D721Med (cell line): ENCODE measurements around the gene RRP9.
A peak's percentile ranks its signal among the peaks of the same experiment; 100 is the strongest.

Experiments used
- DNase-seq: peaks from one replicate; pipeline ENCODE4 v3.0.0; 2011; ENCODE audit warnings: low spot score; ENCODE audit not compliant: insufficient read length
- FAIRE-seq: peaks from 2 replicates; lab custom pipeline; 2011; peaks lifted over from hg19 to GRCh38; lab: Jason Lieb, UNC
- TF ChIP-seq, protein P1 (sequence below): IDR thresholded peaks from 2 replicates; pipeline ENCODE4 v1.5.1; 2012; ENCODE audit warnings: mild to moderate bottlenecking, control low read depth; ENCODE audit not compliant: insufficient read depth; ENCODE audit errors: missing control alignments

The RRP9 gene

DNA sequence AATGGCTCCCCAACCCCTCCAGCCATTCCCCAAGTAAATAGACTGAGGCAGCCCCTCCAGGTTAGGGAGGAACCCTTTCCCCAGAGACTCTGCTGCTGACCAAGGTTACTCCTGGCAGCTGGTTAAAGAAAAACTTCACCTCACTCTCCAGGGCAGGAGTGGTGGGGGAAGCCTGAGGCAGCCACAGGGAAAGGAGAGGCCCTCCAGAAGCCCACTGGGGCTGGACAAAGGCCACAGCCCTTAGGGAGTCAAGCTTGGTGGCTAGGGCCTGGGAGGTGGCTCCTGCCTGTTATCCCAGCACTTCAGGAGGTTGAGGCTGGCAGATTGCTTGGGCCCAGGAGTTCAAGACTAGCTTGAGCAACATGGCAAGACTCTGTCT lies 42.6 kb upstream of the RRP9 start:
- DNase-seq (no peak), FAIRE-seq (no peak)
- TF ChIP-seq, protein P1, sequence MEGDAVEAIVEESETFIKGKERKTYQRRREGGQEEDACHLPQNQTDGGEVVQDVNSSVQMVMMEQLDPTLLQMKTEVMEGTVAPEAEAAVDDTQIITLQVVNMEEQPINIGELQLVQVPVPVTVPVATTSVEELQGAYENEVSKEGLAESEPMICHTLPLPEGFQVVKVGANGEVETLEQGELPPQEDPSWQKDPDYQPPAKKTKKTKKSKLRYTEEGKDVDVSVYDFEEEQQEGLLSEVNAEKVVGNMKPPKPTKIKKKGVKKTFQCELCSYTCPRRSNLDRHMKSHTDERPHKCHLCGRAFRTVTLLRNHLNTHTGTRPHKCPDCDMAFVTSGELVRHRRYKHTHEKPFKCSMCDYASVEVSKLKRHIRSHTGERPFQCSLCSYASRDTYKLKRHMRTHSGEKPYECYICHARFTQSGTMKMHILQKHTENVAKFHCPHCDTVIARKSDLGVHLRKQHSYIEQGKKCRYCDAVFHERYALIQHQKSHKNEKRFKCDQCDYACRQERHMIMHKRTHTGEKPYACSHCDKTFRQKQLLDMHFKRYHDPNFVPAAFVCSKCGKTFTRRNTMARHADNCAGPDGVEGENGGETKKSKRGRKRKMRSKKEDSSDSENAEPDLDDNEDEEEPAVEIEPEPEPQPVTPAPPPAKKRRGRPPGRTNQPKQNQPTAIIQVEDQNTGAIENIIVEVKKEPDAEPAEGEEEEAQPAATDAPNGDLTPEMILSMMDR = no peak

- no peak for FAIRE-seq
- TF ChIP-seq, protein P1 = no peak
- no peak for DNase-seq
Measured at GRCh38 chr3:51983578-51984268, 42.0 kb upstream of the RRP9 start.

GRCh38 chr3:51982838-51983577 lies 41.3 kb upstream of the RRP9 start, which contains the start of gene ACY1:
Gene ACY1 (plus strand): TSS chr3:51983535. CDS start chr3:51984065, 530 bp downstream.
- TF ChIP-seq, protein P1 = no peak
- FAIRE-seq = no peak
- DNase-seq = peak; percentile 98

- TF ChIP-seq, protein P1 = peak; percentile 24
- DNase-seq (no peak), FAIRE-seq (no peak)
Measured at GRCh38 chr3:51982352-51982837, 40.7 kb upstream of the RRP9 start.

DNA sequence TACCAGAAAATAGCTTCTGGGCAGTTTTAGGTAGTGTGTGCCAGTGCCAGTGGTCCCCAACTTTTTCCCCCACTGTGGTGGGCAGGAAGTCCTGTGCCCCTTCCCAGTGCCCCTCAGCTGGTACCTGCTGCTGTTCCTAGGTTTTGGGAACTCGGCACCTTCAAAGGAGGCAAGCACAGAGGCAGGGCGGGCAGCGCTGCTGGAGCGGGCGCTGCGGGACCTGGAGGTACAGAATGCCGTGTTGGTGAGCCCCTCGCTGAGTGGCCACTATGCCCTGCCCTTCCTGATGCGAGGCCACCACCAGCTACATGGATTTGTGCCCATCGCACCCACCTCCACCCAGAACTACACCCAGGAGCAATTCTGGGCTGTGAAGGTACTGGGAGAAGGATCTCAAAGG lies 38.5 kb upstream of the RRP9 start:
- DNase-seq (no peak), FAIRE-seq (no peak)
- TF ChIP-seq, protein P1 = no peak

GRCh38 chr3:51978143-51978502 lies 36.4 kb upstream of the RRP9 start:
- TF ChIP-seq, protein P1 = no peak
- DNase-seq (no peak), FAIRE-seq (no peak)
